B cell (primary cell): ENCODE results near the gene RGR. TPM values are rescaled to one million over a fixed set of nuclear protein-coding genes. Genes with fewer than 3 reads are reported as not detected.

Experiments used
- ATAC-seq: fragments of 200-7000 bp; cut with Tn5 transposase; one replicate; pipeline ENCODE4 v1.10.0; 2021; ENCODE audit warnings: low read depth, mild to moderate bottlenecking, moderate number of reproducible peaks, moderate library complexity
- CTCF ChIA-PET: fragments of 350-600 bp; sonication (Branson Sonifier 250); formaldehyde crosslinking; loops from one replicate; lab custom pipeline; 2021; ENCODE audit warnings: antibody characterized with exemption, inconsistent platforms; lab: Charles Lee
- POLR2A ChIA-PET: fragments of 350-600 bp; sonication (Branson Sonifier 250); formaldehyde crosslinking; loops from one replicate; lab custom pipeline; 2021; ENCODE audit warnings: antibody characterized with exemption; lab: Charles Lee
- DNase-seq: peaks from one replicate; pipeline ENCODE4 v3.0.0; 2013
- H2AFZ ChIP-seq: 2 replicates; pipeline ENCODE4 v1.6.1; 2012; ENCODE audit warnings: mild to moderate bottlenecking, low read depth, low read length; ENCODE audit not compliant: insufficient read depth, poor library complexity, severe bottlenecking
- H3K27ac ChIP-seq, 2 donors: 1 replicate in 1 of 2; 2 replicates in 1 of 2; pipeline ENCODE4 v1.5.1; 2012 to 2013; ENCODE audit warnings: low read length in 2 of 2, mild to moderate bottlenecking in 2 of 2, moderate library complexity in 1 of 2
- H3K27me3 ChIP-seq, 4 experiments: fragments of 200-600 bp in 1 of 4; sonication (generic) in 1 of 4; replicated peaks in 1 of 4; 1 replicate in 2 of 4; 2 replicates in 2 of 4; pipeline versions ENCODE4 v1.6.1 to v1.7.0; 2013 to 2016; ENCODE audit warnings: low read length in 3 of 4, mild to moderate bottlenecking in 2 of 4, mixed read lengths in 1 of 4, moderate library complexity in 1 of 4; ENCODE audit not compliant: insufficient read depth in 4 of 4, control insufficient read depth in 3 of 4; ENCODE audit errors: control extremely low read depth in 1 of 4
- H3K36me3 ChIP-seq, 2 experiments: replicated peaks in 1 of 2; 1 replicate in 1 of 2; 2 replicates in 1 of 2; pipeline versions ENCODE4 v1.6.1 to v1.7.1; 2013; ENCODE audit warnings: low read length in 1 of 2; ENCODE audit not compliant: insufficient read depth in 2 of 2, control insufficient read depth in 1 of 2; ENCODE audit errors: control extremely low read depth in 1 of 2, extremely low read depth in 1 of 2
- H3K4me1 ChIP-seq, 2 donors: fragments of 200-600 bp in 1 of 2; sonication (generic) in 1 of 2; 1 replicate in 1 of 2; 2 replicates in 1 of 2; pipeline versions ENCODE4 v1.5.1 to v1.6.1; 2013 to 2017; ENCODE audit warnings: low read length in 2 of 2; ENCODE audit not compliant: control insufficient read depth in 2 of 2, insufficient read depth in 2 of 2
- H3K4me2 ChIP-seq: replicated peaks from 2 replicates; pipeline ENCODE3; 2012; ENCODE audit warnings: mild to moderate bottlenecking, low read depth, low read length; ENCODE audit not compliant: poor library complexity, severe bottlenecking
- H3K4me3 ChIP-seq, 5 experiments: fragments of 200-600 bp in 1 of 5; sonication (generic) in 1 of 5; 1 replicate in 3 of 5; 2 replicates in 2 of 5; pipeline versions ENCODE4 v1.5.1 to v1.7.0; 2011 to 2016; ENCODE audit warnings: low read length in 4 of 5, mild to moderate bottlenecking in 4 of 5, low read depth in 2 of 5, control low read depth in 1 of 5, moderate library complexity in 1 of 5; ENCODE audit not compliant: insufficient read depth in 1 of 5; ENCODE audit errors: control extremely low read depth in 1 of 5, extremely low read depth in 1 of 5
- H3K79me2 ChIP-seq: fragments of 200-600 bp; sonication (generic); one replicate; pipeline ENCODE4 v1.6.0; 2016; ENCODE audit warnings: low read length; ENCODE audit not compliant: control insufficient read depth, insufficient read depth
- H3K9ac ChIP-seq: fragments of 200-600 bp; sonication (generic); 2 replicates; pipeline ENCODE4 v1.6.1; 2017; ENCODE audit warnings: mild to moderate bottlenecking, low read length, moderate library complexity
- H3K9me3 ChIP-seq, 3 donors: one replicate each; pipeline versions ENCODE4 v1.6.1 to v1.7.1; 2013; ENCODE audit warnings: low read length in 2 of 3; ENCODE audit not compliant: control insufficient read depth in 2 of 3, insufficient read depth in 1 of 3; ENCODE audit errors: control extremely low read depth in 1 of 3
- H4K20me1 ChIP-seq: 2 replicates; pipeline ENCODE4 v1.6.0; 2012; ENCODE audit warnings: mild to moderate bottlenecking, low read length; ENCODE audit not compliant: insufficient read depth, control insufficient read depth, poor library complexity, severe bottlenecking
- H3K27ac Mint-ChIP-seq: one replicate; pipeline ENCODE4 v1.8.0; 2021; ENCODE audit warnings: mixed read lengths
- H3K27me3 Mint-ChIP-seq: one replicate; pipeline ENCODE4 v1.8.0; 2021; ENCODE audit warnings: mixed read lengths
- H3K4me1 Mint-ChIP-seq: one replicate; pipeline ENCODE4 v1.8.0; 2021; ENCODE audit warnings: mixed read lengths
- H3K4me3 Mint-ChIP-seq: one replicate; pipeline ENCODE4 v1.8.0; 2021; ENCODE audit warnings: mixed read lengths
- H3K9me3 Mint-ChIP-seq: one replicate; pipeline ENCODE4 v1.8.0; 2022; ENCODE audit warnings: mixed read lengths; ENCODE audit not compliant: insufficient read depth
- CTCF ChIP-seq: fragments of 200-600 bp; IDR thresholded peaks from one replicate; pipeline ENCODE4 v1.8.0; 2022; ENCODE audit warnings: antibody characterized with exemption, mild to moderate bottlenecking
- EZH2 ChIP-seq: IDR thresholded peaks from 2 replicates; pipeline ENCODE4 v1.6.1; 2012; ENCODE audit warnings: borderline replicate concordance, low read depth, mild to moderate bottlenecking, moderate library complexity, low read length; ENCODE audit not compliant: insufficient read depth, poor library complexity, severe bottlenecking
- WGBS: methylation state at CpG from one replicate; pipeline ENCODE4 v1.1.5; 2013; ENCODE audit warnings: missing lambda C conversion rate; ENCODE audit not compliant: insufficient coverage; 5-methylcytosine and 5-hydroxymethylcytosine counted together
- intact Hi-C: fragments of 100-400 bp; cut with micrococcal nuclease; formaldehyde crosslinking; loops from one replicate; pipeline ENCODE4 v1.10.0; 2022
- polyA plus RNA-seq: library from polyadenylated mRNA; depleted of rRNA; stranded (reverse); fragments of >200 nt; gene quantifications from 2 replicates; pipeline ENCODE4 v1.2.3, GENCODE V29; 2012
- total RNA-seq, 2 donors: library from RNA; stranded (reverse); fragments of 120-200 nt in 1 of 2; gene quantifications; 1 replicate in 1 of 2; 2 replicates in 1 of 2; pipeline versions ENCODE4 v1.2.3 to v1.2.4, GENCODE V29; 2013 to 2022

Gene RGR
- total and polyA plus RNA-seq, 2 donors (not counting 1 experiment from before 2014, with no cell fraction given) = not detected

DNA sequence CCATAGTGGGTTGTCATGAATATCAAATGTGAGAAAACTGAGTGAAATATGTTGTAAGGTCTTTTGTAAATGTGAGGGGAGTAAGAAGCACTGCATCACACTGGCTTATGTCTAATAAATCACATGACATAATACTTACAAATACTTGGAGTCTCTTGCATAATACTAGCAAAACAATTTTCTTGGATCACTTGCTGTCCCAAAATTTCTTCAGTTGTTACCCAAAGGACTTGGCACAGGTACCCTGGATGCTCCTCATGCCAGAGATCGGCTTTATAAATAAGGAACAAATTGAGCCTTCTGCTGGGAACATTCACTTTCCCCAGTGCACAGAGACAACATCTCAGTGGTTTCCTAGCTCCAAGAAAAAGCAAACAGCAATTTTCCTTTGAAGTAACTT lies 14.5 kb upstream of the RGR start:
- H3K36me3 ChIP-seq = no peaks in the 10 kb centered on the region
- Mint-ChIP-seq H3K27me3 (peaks cover 24% of the 10 kb centered on the region), H3K27ac (no peak overlapping the region), H3K9me3 (no peaks in the 10 kb centered on the region), H3K4me3 (no peak overlapping the region), H3K4me1 (no peaks in the 10 kb centered on the region)
- DNase-seq (no peak), ATAC-seq (no peak)
- no peaks in the 10 kb centered on the region for H3K79me2 ChIP-seq
- no peak overlapping the region for H3K9ac ChIP-seq
- CTCF ChIA-PET = no interaction called here
- H3K27ac ChIP-seq = no peak overlapping the region
- H3K27me3 ChIP-seq = peaks cover 0 to 15% (median 0%) of the 10 kb centered on the region in 4 experiments
- no peak overlapping the region for H3K4me3 ChIP-seq
- POLR2A ChIA-PET = no interaction called here
- H3K4me1 ChIP-seq = no peaks in the 10 kb centered on the region
- H3K9me3 ChIP-seq = no peaks in the 10 kb centered on the region
- no peak overlapping the region for H3K4me2 ChIP-seq
- no peaks in the 10 kb centered on the region for H4K20me1 ChIP-seq
- no peak overlapping the region for H2AFZ ChIP-seq
- TF ChIP-seq EZH2 (no peak), CTCF (no peak)
- 89% methylated on average over 1 of the region's 1 CpG for WGBS
- intact Hi-C loops = no loop called here

GRCh38 chr10:84232376-84232775 lies 12.5 kb upstream of the RGR start:
- Mint-ChIP-seq H3K9me3 (no peaks in the 10 kb centered on the region), H3K27ac (no peak overlapping the region), H3K27me3 (peaks cover 29% of the 10 kb centered on the region), H3K4me1 (no peaks in the 10 kb centered on the region), H3K4me3 (no peak overlapping the region)
- no peak overlapping the region for H3K4me2 ChIP-seq
- no peak for TF ChIP-seq CTCF
- no peak for TF ChIP-seq EZH2
- DNase-seq (no peak), ATAC-seq (no peak)
- ChIA-PET CTCF (no interaction called here), POLR2A (no interaction called here)
- H3K27me3 ChIP-seq = peaks cover 0 to 12% (median 0%) of the 10 kb centered on the region in 4 experiments
- intact Hi-C loops = no loop called here
- no peaks in the 10 kb centered on the region for H3K36me3 ChIP-seq
- H3K4me3 ChIP-seq = no peak overlapping the region
- H3K27ac ChIP-seq = no peak overlapping the region
- 82% methylated on average over 10 of the region's 10 CpGs for WGBS
- no peak overlapping the region for H3K9ac ChIP-seq
- H4K20me1 ChIP-seq = no peaks in the 10 kb centered on the region
- H3K4me1 ChIP-seq = no peaks in the 10 kb centered on the region
- no peaks in the 10 kb centered on the region for H3K79me2 ChIP-seq
- peaks cover 0 to 1% (median 0%) of the 10 kb centered on the region in 3 donors for H3K9me3 ChIP-seq
- H2AFZ ChIP-seq = no peak overlapping the region
